ENCODE results near the gene ABR. TPM values are rescaled to one million over a fixed set of nuclear protein-coding genes. Genes with fewer than 3 reads are reported as not detected.

Gene ABR
- total and polyA plus RNA-seq, 2 donors from 2014 or later: 18.7 to 116 TPM

DNA sequence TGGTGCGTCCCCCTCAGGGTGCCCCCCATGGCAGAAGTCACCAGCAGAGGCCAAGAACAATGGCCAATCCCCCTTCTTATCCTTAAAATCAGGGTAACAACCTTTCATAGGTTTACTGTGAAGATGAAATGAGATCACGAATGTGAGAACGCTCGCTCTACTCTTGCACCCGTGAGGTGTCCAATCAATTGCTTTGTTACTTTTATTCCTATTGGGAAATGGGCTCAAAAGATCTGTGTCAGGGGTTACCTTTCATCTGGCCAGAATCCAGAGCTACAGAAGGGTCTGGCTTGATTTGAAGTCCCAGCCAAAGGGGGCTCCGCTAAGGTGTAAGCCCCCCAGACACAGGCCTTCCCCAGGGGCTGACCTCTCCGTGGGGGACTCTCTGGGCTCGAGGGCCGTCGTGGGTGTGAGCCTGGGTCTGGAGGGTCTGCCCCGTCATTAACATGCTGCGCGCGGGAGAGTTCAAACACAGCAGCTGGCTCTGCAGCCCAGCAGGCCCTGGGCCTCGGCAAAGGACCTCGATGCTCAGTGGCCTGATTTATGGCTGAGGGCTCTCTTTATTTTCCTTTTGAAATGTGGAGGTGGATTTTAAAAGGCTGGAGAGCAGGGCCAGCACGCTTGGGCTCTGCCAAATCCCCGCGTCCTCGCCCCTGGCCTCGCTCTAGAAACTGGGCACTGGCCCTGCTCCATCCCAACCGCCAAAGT lies 10.4 kb downstream of the ABR start:
- Histone ChIP-seq H3K9me3 (ENCODE audit: control insufficient read depth in 2 of 3, insufficient read depth in 1 of 3, low read length in 3 of 3) (no peaks in the 10 kb centered on the region), H3K27me3 (ENCODE audit: control insufficient read depth, insufficient read depth, low read length) (no peaks in the 10 kb centered on the region), H3K9ac (ENCODE audit: low read length in 3 of 3) (no peak overlapping the region), H3K4me3 (ENCODE audit: low read length in 3 of 3) (no peak overlapping the region), H3K27ac (ENCODE audit: low read depth in 2 of 2, low read length in 2 of 2) (no peak overlapping the region), H3K4me1 (ENCODE audit: control insufficient read depth in 2 of 3, insufficient read depth in 2 of 3, low read depth in 1 of 3, low read length in 3 of 3) (peaks cover 0 to 8% (median 5%) of the 10 kb centered on the region in 3 donors), H3K36me3 (ENCODE audit: control insufficient read depth in 2 of 3, insufficient read depth in 3 of 3, low read length in 3 of 3) (no peaks in the 10 kb centered on the region)
- intact Hi-C loops (cut with DNase I): no loop called here
- FAIRE-seq: no peak
- DNase-seq: peak in 3 of 5 donors; percentile 38 to 69 (median 63)
- TF ChIP-seq CTCF (IDR thresholded peaks at IDR 0.05; ENCODE audit: borderline replicate concordance, extremely low read depth, insufficient read depth): no peak

- H3K4me1 ChIP-seq (ENCODE audit: control insufficient read depth in 2 of 3, insufficient read depth in 2 of 3, low read depth in 1 of 3, low read length in 3 of 3): peaks cover 0 to 8% (median 5%) of the 10 kb centered on the region in 3 donors
Observed at GRCh38 chr17:1168533-1169220, 11.1 kb downstream of the ABR start.

GRCh38 chr17:1166276-1166675 lies 13.5 kb downstream of the ABR start:
- no peaks in the 10 kb centered on the region for H3K9me3 ChIP-seq (ENCODE audit: control insufficient read depth in 2 of 3, insufficient read depth in 1 of 3, low read length in 3 of 3)
- H3K9ac ChIP-seq (ENCODE audit: low read length in 3 of 3): no peak overlapping the region
- H3K4me3 ChIP-seq (ENCODE audit: low read length in 3 of 3): no peak overlapping the region
- TF ChIP-seq CTCF (IDR thresholded peaks at IDR 0.05; ENCODE audit: borderline replicate concordance, extremely low read depth, insufficient read depth): no peak
- H3K27me3 ChIP-seq (ENCODE audit: control insufficient read depth, insufficient read depth, low read length): no peaks in the 10 kb centered on the region
- intact Hi-C loops (cut with DNase I): no loop called here
- H3K27ac ChIP-seq (ENCODE audit: low read depth in 2 of 2, low read length in 2 of 2): no peak overlapping the region
- DNase-seq (no peak), FAIRE-seq (no peak)
- H3K36me3 ChIP-seq (ENCODE audit: control insufficient read depth in 2 of 3, insufficient read depth in 3 of 3, low read length in 3 of 3): no peaks in the 10 kb centered on the region
- H3K4me1 ChIP-seq (ENCODE audit: control insufficient read depth in 2 of 3, insufficient read depth in 2 of 3, low read depth in 1 of 3, low read length in 3 of 3): peaks cover 0 to 8% (median 5%) of the 10 kb centered on the region in 3 donors

More at GRCh38 chr17:1168533-1169220, 11.1 kb downstream of the ABR start:
- Histone ChIP-seq H3K27ac (ENCODE audit: low read depth in 2 of 2, low read length in 2 of 2) (no peak overlapping the region), H3K9me3 (ENCODE audit: control insufficient read depth in 2 of 3, insufficient read depth in 1 of 3, low read length in 3 of 3) (no peaks in the 10 kb centered on the region), H3K27me3 (ENCODE audit: control insufficient read depth, insufficient read depth, low read length) (no peaks in the 10 kb centered on the region), H3K4me3 (ENCODE audit: low read length in 3 of 3) (no peak overlapping the region), H3K36me3 (ENCODE audit: control insufficient read depth in 2 of 3, insufficient read depth in 3 of 3, low read length in 3 of 3) (no peaks in the 10 kb centered on the region), H3K9ac (ENCODE audit: low read length in 3 of 3) (no peak overlapping the region)
- peak in 4 of 5 donors; percentile 79 to 89 (median 82) for DNase-seq
- no peak for FAIRE-seq
- no peak for TF ChIP-seq CTCF (IDR thresholded peaks at IDR 0.05; ENCODE audit: borderline replicate concordance, extremely low read depth, insufficient read depth)
- intact Hi-C loops (cut with DNase I): no loop called here
